ENCODE measurements around the gene RAB7A. TPM values are rescaled to one million over a fixed set of nuclear protein-coding genes. Genes with fewer than 3 reads are reported as not detected.

Gene RAB7A
- total RNA-seq, 1 donor from 2014 or later: 51.2 TPM

- no peak overlapping the region for H3K4me3 ChIP-seq
- no peak overlapping the region for H3K4me3 Mint-ChIP-seq
- no peaks in the 10 kb centered on the region for H3K4me1 ChIP-seq
- H3K27ac Mint-ChIP-seq: no peak overlapping the region
- no peak overlapping the region for H3K27ac ChIP-seq
- no peak overlapping the region for H3K9ac ChIP-seq
- peaks cover 1% of the 10 kb centered on the region for H3K36me3 ChIP-seq
- TF ChIP-seq EZH2 (IDR thresholded peaks at IDR 0.05) (no peak), CTCF (IDR thresholded peaks at IDR 0.05) (no peak), EZH2phosphoT487 (IDR thresholded peaks at IDR 0.05) (no peak)
- no peak overlapping the region for H3K4me2 ChIP-seq
- H2AFZ ChIP-seq (replicated peaks): no peak overlapping the region
- no peak for DNase-seq (ENCODE audit: low spot score)
- H4K20me1 ChIP-seq (ENCODE audit: low read depth): no peaks in the 10 kb centered on the region
- no peaks in the 10 kb centered on the region for H3K79me2 ChIP-seq (ENCODE audit: low read depth)
- no peaks in the 10 kb centered on the region for H3K4me1 Mint-ChIP-seq
- no peaks in the 10 kb centered on the region for H3F3A ChIP-seq (ENCODE audit: low read depth)
- no peaks in the 10 kb centered on the region for H3K9me3 ChIP-seq (ENCODE audit: low read depth)
- no peaks in the 10 kb centered on the region for H3K27me3 ChIP-seq
- no peaks in the 10 kb centered on the region for H3K27me3 Mint-ChIP-seq (ENCODE audit: insufficient read depth, low read depth)
- H3K9me3 Mint-ChIP-seq: no peaks in the 10 kb centered on the region
- peaks cover 31% of the 10 kb centered on the region for H3K36me3 Mint-ChIP-seq
Measured at GRCh38 chr3:128803307-128803706, 77.3 kb downstream of the RAB7A start.

GRCh38 chr3:128804017-128804810 lies 78.2 kb downstream of the RAB7A start:
- no peak overlapping the region for H3K27ac Mint-ChIP-seq
- H3K4me1 ChIP-seq: no peaks in the 10 kb centered on the region
- no peak overlapping the region for H3K9ac ChIP-seq
- H3K9me3 Mint-ChIP-seq: no peaks in the 10 kb centered on the region
- no peaks in the 10 kb centered on the region for H3F3A ChIP-seq (ENCODE audit: low read depth)
- H2AFZ ChIP-seq (replicated peaks): no peak overlapping the region
- no peak overlapping the region for H3K4me3 ChIP-seq
- no peaks in the 10 kb centered on the region for H3K36me3 ChIP-seq
- no peak for DNase-seq (ENCODE audit: low spot score)
- no peaks in the 10 kb centered on the region for H3K27me3 Mint-ChIP-seq (ENCODE audit: insufficient read depth, low read depth)
- no peak overlapping the region for H3K27ac ChIP-seq
- H3K27me3 ChIP-seq: no peaks in the 10 kb centered on the region
- H3K4me1 Mint-ChIP-seq: no peaks in the 10 kb centered on the region
- H3K9me3 ChIP-seq (ENCODE audit: low read depth): no peaks in the 10 kb centered on the region
- no peaks in the 10 kb centered on the region for H3K79me2 ChIP-seq (ENCODE audit: low read depth)
- no peaks in the 10 kb centered on the region for H4K20me1 ChIP-seq (ENCODE audit: low read depth)
- no peak overlapping the region for H3K4me3 Mint-ChIP-seq
- H3K36me3 Mint-ChIP-seq: peaks cover 29% of the 10 kb centered on the region
- TF ChIP-seq EZH2phosphoT487 (IDR thresholded peaks at IDR 0.05) (no peak), CTCF (IDR thresholded peaks at IDR 0.05) (no peak), EZH2 (IDR thresholded peaks at IDR 0.05) (no peak)
- no peak overlapping the region for H3K4me2 ChIP-seq

GRCh38 chr3:128804811-128805155 lies 78.8 kb downstream of the RAB7A start:
- H3K4me3 ChIP-seq: no peak overlapping the region
- H3K27ac ChIP-seq: no peak overlapping the region
- H3K4me2 ChIP-seq: no peak overlapping the region
- H3K4me3 Mint-ChIP-seq: no peak overlapping the region
- peaks cover 25% of the 10 kb centered on the region for H3K36me3 Mint-ChIP-seq
- no peak overlapping the region for H2AFZ ChIP-seq (replicated peaks)
- H3K4me1 ChIP-seq: no peaks in the 10 kb centered on the region
- no peak for TF ChIP-seq CTCF (IDR thresholded peaks at IDR 0.05)
- no peak for TF ChIP-seq EZH2 (IDR thresholded peaks at IDR 0.05)
- TF ChIP-seq EZH2phosphoT487 (IDR thresholded peaks at IDR 0.05): no peak
- H3K36me3 ChIP-seq: no peaks in the 10 kb centered on the region
- no peaks in the 10 kb centered on the region for H3K4me1 Mint-ChIP-seq
- no peaks in the 10 kb centered on the region for H3F3A ChIP-seq (ENCODE audit: low read depth)
- no peaks in the 10 kb centered on the region for H3K9me3 ChIP-seq (ENCODE audit: low read depth)
- no peaks in the 10 kb centered on the region for H3K27me3 ChIP-seq
- H3K79me2 ChIP-seq (ENCODE audit: low read depth): no peaks in the 10 kb centered on the region
- no peaks in the 10 kb centered on the region for H3K27me3 Mint-ChIP-seq (ENCODE audit: insufficient read depth, low read depth)
- no peaks in the 10 kb centered on the region for H3K9me3 Mint-ChIP-seq
- no peaks in the 10 kb centered on the region for H4K20me1 ChIP-seq (ENCODE audit: low read depth)
- no peak overlapping the region for H3K27ac Mint-ChIP-seq
- DNase-seq (ENCODE audit: low spot score): no peak
- no peak overlapping the region for H3K9ac ChIP-seq
